ENCODE measurements around the gene NEK1.
"Not testable (repeated sequence)": the region's sequence is repeated elsewhere in the genome, so short reads cannot be mapped to it uniquely, and the experiment has no call there.

The NEK1 gene

DNA sequence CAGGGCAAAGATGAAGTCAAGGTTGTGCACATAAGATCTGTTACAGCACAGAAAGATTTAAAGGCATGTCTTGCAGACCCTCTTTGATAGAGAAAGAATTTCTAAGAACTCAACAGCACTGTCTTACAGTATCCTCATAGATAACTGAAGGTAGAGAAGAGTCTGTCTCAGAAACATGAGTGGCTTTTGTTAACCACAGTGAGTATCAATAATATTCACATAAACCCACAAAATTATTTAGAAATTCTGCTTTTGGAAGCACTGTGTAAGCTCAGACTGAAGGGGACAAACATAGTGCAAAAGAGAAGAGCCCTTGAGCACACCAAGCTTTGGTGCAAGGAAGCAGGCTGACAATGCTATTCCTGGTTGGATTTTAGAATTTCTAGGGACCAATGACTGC lies 175.6 kb downstream of the NEK1 start:
- CTCF ChIA-PET, result interaction anchor here (0.9 to 1.0 kb wide), 2 partner anchors 32 to 512 kb away, joined by 3 read pairs; no protein-coding TSS in a partner anchor
- H3K4me3 ChIP-seq (ENCODE audit: low read depth, low read length), result no peak overlapping the region
- no peak for DNase-seq (ENCODE audit: low read depth, low spot score)
- POLR2A ChIA-PET, result no interaction called here
- TF ChIP-seq, protein P1, sequence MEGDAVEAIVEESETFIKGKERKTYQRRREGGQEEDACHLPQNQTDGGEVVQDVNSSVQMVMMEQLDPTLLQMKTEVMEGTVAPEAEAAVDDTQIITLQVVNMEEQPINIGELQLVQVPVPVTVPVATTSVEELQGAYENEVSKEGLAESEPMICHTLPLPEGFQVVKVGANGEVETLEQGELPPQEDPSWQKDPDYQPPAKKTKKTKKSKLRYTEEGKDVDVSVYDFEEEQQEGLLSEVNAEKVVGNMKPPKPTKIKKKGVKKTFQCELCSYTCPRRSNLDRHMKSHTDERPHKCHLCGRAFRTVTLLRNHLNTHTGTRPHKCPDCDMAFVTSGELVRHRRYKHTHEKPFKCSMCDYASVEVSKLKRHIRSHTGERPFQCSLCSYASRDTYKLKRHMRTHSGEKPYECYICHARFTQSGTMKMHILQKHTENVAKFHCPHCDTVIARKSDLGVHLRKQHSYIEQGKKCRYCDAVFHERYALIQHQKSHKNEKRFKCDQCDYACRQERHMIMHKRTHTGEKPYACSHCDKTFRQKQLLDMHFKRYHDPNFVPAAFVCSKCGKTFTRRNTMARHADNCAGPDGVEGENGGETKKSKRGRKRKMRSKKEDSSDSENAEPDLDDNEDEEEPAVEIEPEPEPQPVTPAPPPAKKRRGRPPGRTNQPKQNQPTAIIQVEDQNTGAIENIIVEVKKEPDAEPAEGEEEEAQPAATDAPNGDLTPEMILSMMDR (IDR thresholded peaks at IDR 0.05; ENCODE audit: insufficient read depth, low read length, missing control alignments), result no peak

DNA sequence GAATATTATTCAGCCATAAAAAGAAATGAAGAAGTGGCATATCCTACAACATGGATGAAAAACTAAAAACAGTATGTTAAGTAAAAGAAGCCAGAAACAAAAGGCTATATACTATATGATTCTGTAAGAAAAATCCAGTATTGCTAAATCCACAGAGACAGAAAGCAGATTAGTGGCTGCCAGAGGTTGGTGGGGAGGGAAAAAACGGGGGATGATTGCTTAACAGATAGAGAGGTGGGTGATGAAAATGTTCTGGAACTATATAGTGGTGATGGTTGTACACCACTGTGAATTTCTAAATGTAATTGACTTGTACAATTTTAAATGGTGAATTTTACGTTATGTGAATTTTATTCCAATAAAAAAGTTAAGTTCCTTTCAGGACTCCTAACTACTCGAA lies 184.0 kb downstream of the NEK1 start:
- H3K4me3 ChIP-seq (ENCODE audit: low read depth, low read length), result no peak overlapping the region
- ChIA-PET POLR2A (no interaction called here), CTCF (no interaction called here)
- TF ChIP-seq, protein P1 (IDR thresholded peaks at IDR 0.05; ENCODE audit: insufficient read depth, low read length, missing control alignments), result no peak
- DNase-seq (ENCODE audit: low read depth, low spot score), result no peak

DNA sequence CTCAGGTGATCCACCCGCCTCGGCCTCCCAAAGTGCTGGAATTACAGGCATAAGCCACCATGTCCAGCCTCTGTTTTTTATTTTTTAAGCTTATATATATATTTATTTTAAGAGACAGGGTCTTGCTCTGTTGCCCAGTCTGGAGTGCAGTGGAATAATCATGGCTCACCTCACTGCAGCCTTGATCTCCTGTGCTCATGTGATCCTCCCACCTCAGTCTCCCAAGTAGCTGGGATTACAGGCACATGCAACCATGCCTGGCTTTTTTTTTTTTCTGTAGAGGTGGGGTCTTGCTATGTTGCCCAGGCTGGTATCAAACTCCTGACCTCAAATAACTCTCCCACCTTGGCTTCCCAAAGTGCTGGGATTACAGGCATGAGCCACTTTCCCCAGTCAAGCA lies 184.7 kb downstream of the NEK1 start:
- H3K4me3 ChIP-seq (ENCODE audit: low read depth, low read length); DNase-seq (ENCODE audit: low read depth, low spot score); POLR2A ChIA-PET; CTCF ChIA-PET: not testable (repeated sequence)

DNA sequence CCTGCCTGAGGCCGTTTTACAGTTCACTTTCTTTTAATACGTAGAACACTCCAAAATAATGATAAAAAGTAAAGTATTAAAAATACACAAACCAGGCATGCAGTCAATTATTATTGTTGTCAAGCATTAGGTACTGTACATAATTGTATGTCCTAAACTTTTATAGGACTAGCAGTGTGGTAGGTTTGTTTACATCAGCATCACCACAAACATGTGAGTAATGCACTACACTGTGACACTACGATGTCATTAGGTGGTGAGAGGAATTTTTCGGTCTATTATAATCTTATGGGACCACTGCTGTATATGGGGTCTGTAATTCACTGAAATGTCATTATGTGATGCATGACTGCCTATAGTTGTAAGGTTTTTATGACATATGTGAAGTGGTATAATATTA lies 192.1 kb downstream of the NEK1 start:
- DNase-seq (ENCODE audit: low read depth, low spot score), result no peak
- no peak overlapping the region for H3K4me3 ChIP-seq (ENCODE audit: low read depth, low read length)
- ChIA-PET POLR2A (no interaction called here), CTCF (interaction anchor here (0.6 kb wide), 1 partner anchor 396 kb away, joined by 3 read pairs; no protein-coding TSS in a partner anchor)
- TF ChIP-seq, protein P1 (IDR thresholded peaks at IDR 0.05; ENCODE audit: insufficient read depth, low read length, missing control alignments), result no peak

DNA sequence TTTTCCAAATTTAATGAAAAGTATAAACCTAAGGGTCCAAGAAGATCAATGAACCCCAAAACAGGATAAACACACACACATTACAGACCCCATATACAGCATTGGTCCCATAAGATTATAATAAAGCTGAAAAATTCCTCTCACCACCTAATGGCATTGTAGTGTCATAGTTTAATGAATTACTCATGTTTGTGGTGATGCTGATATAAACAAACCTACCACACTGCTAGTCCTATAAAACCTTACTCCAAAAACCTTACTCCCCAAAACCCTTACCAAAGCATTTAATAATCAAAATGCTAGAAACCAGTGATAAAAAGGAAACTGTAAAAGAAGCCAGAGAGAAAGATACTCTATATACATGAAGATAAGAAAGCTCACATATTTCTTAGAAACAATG lies 193.5 kb downstream of the NEK1 start:
- no peak overlapping the region for H3K4me3 ChIP-seq (ENCODE audit: low read depth, low read length)
- DNase-seq (ENCODE audit: low read depth, low spot score), result no peak
- TF ChIP-seq, protein P1 (IDR thresholded peaks at IDR 0.05; ENCODE audit: insufficient read depth, low read length, missing control alignments), result no peak
- ChIA-PET POLR2A (interaction anchor here (0.7 kb wide), 1 partner anchor 302 kb away, joined by 3 read pairs; no protein-coding TSS in a partner anchor), CTCF (no interaction called here)

DNA sequence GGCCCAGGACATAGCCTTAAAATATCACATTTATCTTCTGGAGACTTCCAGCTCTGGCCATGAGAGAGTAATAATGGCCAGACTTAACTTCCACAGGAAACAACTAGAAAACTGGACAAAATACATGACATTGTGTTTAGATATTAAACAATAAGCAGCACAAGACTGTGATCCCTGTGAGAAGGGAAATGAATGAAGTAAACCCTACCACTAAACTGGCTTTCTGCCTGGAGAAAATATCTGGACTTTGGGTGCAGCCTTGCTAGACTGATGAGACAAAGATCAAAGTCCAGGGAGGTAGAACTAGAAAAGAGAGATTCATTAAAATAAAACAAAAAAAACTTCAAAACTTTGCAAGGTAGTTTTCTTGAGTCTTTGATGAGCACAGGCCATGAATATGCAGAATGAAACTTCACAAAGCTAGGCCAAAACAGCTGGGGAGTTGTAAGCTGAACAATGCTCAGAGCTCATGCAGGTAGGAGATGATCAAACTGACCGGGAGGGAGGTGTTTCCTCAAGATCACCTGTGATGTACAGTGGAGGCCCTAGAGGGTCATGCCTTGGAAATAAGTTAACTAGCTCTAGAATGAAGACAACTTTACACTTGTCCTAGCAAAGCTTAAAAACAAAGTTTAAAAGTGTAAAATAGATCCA lies 194.6 kb downstream of the NEK1 start:
- CTCF ChIA-PET, result no interaction called here
- TF ChIP-seq, protein P1 (IDR thresholded peaks at IDR 0.05; ENCODE audit: insufficient read depth, low read length, missing control alignments), result no peak
- POLR2A ChIA-PET, result no interaction called here
- no peak for DNase-seq (ENCODE audit: low read depth, low spot score)
- no peak overlapping the region for H3K4me3 ChIP-seq (ENCODE audit: low read depth, low read length)

DNA sequence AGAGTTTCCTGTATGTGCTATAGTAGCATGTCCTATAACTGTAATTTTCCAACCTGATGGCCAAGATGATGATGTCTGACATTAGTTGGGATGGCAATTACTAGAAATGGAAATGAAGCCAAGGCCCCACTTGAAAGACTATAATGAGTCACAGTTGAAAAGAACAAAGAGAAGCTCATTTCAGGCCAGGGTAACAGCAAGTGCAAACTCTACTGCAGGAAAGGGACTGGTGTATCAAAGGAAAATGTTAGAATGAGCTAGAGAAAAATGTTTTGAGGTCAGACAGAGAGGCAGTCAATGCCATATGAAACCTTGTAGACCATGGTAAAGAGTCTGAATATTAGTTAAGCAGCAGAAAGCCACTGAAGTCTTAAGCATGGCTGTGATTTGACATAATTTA lies 195.4 kb downstream of the NEK1 start:
- POLR2A ChIA-PET, result no interaction called here
- TF ChIP-seq, protein P1 (IDR thresholded peaks at IDR 0.05; ENCODE audit: insufficient read depth, low read length, missing control alignments), result no peak
- H3K4me3 ChIP-seq (ENCODE audit: low read depth, low read length), result no peak overlapping the region
- no peak for DNase-seq (ENCODE audit: low read depth, low spot score)
- CTCF ChIA-PET, result no interaction called here

Data from AG04449 (cell line).